Measurements from ENCODE around the gene TPRG1L. TPM values are rescaled to one million over a fixed set of nuclear protein-coding genes. Genes with fewer than 3 reads are reported as not detected.

Gene TPRG1L
- total and polyA plus RNA-seq, 4 donors: 24.1 to 46.6 (median 32.9) TPM

DNA sequence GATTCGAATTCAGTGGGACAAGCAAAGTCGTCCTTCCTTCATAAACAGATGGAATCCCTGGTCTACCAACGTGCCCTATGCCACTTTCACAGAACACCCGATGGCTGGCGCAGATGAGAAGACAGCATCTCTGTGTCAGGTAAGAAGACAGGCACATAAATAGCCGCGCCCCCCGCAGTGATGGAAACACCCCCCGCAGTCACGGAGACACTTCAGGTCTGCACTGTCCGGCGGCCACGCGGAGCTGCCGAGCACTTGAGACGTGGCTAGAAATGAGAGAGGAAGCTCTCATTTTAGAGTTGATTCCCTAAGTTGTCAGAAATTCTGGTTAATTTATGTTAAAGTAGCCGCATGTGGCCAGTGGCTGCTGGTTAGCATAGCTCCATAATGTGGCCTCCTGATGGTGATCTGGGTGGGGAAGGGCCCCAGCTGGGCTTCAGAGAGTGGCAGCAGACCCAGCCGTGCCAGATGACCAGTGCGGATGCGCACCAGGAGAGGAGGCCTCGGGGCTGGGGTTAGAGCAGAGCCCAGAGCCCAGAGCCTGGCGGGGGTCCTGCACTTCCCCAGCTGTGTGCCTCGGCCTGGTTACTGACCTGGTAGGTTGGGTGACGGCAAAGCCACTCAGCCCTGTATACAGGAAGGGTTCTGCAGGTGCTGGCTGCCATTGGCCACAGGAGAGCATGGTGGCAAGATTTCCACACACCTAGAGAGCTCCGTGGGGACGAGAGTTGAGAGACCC lies 2.9 kb downstream of the TPRG1L start:
- Histone ChIP-seq H3K27ac (ENCODE audit: low read depth in 1 of 2, low read length in 1 of 2) (no peak overlapping the region), H3K9ac (ENCODE audit: insufficient read depth in 1 of 2, low read length in 2 of 2) (no peak overlapping the region), H3K9me3 (ENCODE audit: control insufficient read depth in 4 of 4, insufficient read depth in 3 of 4, low read length in 3 of 4) (no peaks in the 10 kb centered on the region), H3K27me3 (ENCODE audit: control insufficient read depth in 3 of 3, insufficient read depth in 3 of 3, low read length in 2 of 3) (no peaks in the 10 kb centered on the region), H3K36me3 (ENCODE audit: control insufficient read depth in 4 of 4, insufficient read depth in 4 of 4, low read length in 4 of 4) (peaks cover 11 to 47% (median 21%) of the 10 kb centered on the region in 4 donors), H3K4me3 (no peak overlapping the region), H3K4me1 (ENCODE audit: control insufficient read depth in 5 of 5, insufficient read depth in 5 of 5, low read length in 5 of 5) (peaks cover 6 to 22% (median 7%) of the 10 kb centered on the region in 5 donors)
- TF ChIP-seq, protein P1, sequence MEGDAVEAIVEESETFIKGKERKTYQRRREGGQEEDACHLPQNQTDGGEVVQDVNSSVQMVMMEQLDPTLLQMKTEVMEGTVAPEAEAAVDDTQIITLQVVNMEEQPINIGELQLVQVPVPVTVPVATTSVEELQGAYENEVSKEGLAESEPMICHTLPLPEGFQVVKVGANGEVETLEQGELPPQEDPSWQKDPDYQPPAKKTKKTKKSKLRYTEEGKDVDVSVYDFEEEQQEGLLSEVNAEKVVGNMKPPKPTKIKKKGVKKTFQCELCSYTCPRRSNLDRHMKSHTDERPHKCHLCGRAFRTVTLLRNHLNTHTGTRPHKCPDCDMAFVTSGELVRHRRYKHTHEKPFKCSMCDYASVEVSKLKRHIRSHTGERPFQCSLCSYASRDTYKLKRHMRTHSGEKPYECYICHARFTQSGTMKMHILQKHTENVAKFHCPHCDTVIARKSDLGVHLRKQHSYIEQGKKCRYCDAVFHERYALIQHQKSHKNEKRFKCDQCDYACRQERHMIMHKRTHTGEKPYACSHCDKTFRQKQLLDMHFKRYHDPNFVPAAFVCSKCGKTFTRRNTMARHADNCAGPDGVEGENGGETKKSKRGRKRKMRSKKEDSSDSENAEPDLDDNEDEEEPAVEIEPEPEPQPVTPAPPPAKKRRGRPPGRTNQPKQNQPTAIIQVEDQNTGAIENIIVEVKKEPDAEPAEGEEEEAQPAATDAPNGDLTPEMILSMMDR (IDR thresholded peaks at IDR 0.05; ENCODE audit: control extremely low read depth, extremely low read depth): no peak
- ATAC-seq (ENCODE audit: insufficient read depth, low FRiP score) (no peak), DNase-seq (no peak)
- 96 to 97% methylated on average over 26 of the region's 26 CpGs for WGBS, 2 donors

DNA sequence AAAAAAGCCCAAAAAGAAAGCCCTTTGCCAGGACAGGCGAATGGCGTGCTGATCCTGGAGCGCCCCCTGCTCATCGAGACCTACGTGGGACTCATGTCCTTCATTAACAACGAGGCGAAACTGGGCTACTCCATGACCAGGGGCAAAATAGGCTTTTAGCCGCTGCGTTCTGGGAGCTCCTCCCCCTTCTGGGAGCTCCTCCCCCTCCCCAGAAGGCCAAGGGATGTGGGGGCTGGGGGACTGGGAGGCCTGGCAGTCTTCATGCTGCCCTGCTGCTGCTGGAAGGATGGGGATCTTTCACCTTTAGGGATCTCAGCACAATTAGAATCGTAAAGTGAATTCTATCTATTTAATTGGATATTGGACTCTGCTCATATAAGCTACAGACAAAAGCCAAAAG lies 3.6 kb downstream of the TPRG1L start:
- peaks cover 4 to 15% (median 5%) of the 10 kb centered on the region in 5 donors for H3K4me1 ChIP-seq (ENCODE audit: control insufficient read depth in 5 of 5, insufficient read depth in 5 of 5, low read length in 5 of 5)
- TF ChIP-seq, protein P1 (IDR thresholded peaks at IDR 0.05; ENCODE audit: control extremely low read depth, extremely low read depth): no peak
- no peak for DNase-seq
- H3K27me3 ChIP-seq (ENCODE audit: control insufficient read depth in 3 of 3, insufficient read depth in 3 of 3, low read length in 2 of 3): no peaks in the 10 kb centered on the region
- no peak overlapping the region for H3K27ac ChIP-seq (ENCODE audit: low read depth in 1 of 2, low read length in 1 of 2)
- H3K9ac ChIP-seq (ENCODE audit: insufficient read depth in 1 of 2, low read length in 2 of 2): no peak overlapping the region
- no peak overlapping the region for H3K4me3 ChIP-seq
- no peak for ATAC-seq (ENCODE audit: insufficient read depth, low FRiP score)
- no peaks in the 10 kb centered on the region for H3K9me3 ChIP-seq (ENCODE audit: control insufficient read depth in 4 of 4, insufficient read depth in 3 of 4, low read length in 3 of 4)
- peaks cover 11 to 54% (median 23%) of the 10 kb centered on the region in 4 donors for H3K36me3 ChIP-seq (ENCODE audit: control insufficient read depth in 4 of 4, insufficient read depth in 4 of 4, low read length in 4 of 4)
- WGBS, 2 donors: 93 to 96% methylated on average over 10 of the region's 10 CpGs

DNA sequence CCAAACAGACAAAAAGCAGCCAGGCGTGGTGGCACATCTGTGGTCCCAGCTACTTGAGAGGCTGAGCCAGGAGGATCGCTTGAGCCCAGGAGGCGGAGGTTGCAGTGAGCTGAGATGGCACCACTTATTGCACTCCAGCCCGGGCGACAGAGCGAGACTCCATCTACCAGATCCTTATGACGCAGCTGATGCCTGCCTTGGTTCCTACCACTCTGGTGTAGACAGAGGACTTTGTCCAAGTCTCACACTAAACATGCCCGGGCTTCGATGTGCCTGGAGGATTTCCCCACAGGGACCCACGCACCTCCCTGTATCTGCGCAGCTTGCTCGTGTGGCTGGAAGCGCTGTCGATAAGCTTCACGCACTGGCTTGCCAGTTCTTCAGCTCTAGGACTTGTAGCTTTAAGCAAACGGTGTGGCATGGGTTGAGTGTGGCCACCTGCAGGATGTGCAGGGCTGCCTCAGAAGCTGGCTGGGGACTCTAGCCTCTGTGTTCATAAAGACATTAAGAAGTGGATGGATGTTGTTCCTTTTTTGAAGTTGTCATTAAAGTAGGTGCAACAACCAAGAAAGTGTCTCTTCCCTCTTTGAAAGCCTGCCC lies 4.8 kb downstream of the TPRG1L start:
- no peak for ATAC-seq (ENCODE audit: insufficient read depth, low FRiP score)
- H3K4me3 ChIP-seq: no peak overlapping the region
- TF ChIP-seq, protein P1 (IDR thresholded peaks at IDR 0.05; ENCODE audit: control extremely low read depth, extremely low read depth): no peak
- peaks cover 0 to 8% (median 2%) of the 10 kb centered on the region in 5 donors for H3K4me1 ChIP-seq (ENCODE audit: control insufficient read depth in 5 of 5, insufficient read depth in 5 of 5, low read length in 5 of 5)
- no peak for DNase-seq
- no peaks in the 10 kb centered on the region for H3K27me3 ChIP-seq (ENCODE audit: control insufficient read depth in 3 of 3, insufficient read depth in 3 of 3, low read length in 2 of 3)
- H3K9me3 ChIP-seq (ENCODE audit: control insufficient read depth in 4 of 4, insufficient read depth in 3 of 4, low read length in 3 of 4): no peaks in the 10 kb centered on the region
- H3K27ac ChIP-seq (ENCODE audit: low read depth in 1 of 2, low read length in 1 of 2): no peak overlapping the region
- H3K9ac ChIP-seq (ENCODE audit: insufficient read depth in 1 of 2, low read length in 2 of 2): no peak overlapping the region
- 93 to 97% methylated on average over 16 of the region's 16 CpGs for WGBS, 2 donors
- peaks cover 11 to 66% (median 23%) of the 10 kb centered on the region in 4 donors for H3K36me3 ChIP-seq (ENCODE audit: control insufficient read depth in 4 of 4, insufficient read depth in 4 of 4, low read length in 4 of 4)
